HFF-Myc (cell line): ENCODE data around the gene HNRNPA1L2.
"Not testable (repeated sequence)": the region's sequence is repeated elsewhere in the genome, so short reads cannot be mapped to it uniquely, and the experiment has no call there.

ENCODE experiments used
- DNase-seq: peaks from one replicate; pipeline ENCODE4 v3.0.0-alpha.2; 2011; ENCODE audit warnings: low read depth; ENCODE audit errors: extremely low read depth
- H3K4me3 ChIP-seq: replicated peaks from 2 replicates; pipeline ENCODE4 v1.5.1; 2011; ENCODE audit warnings: low read depth, mild to moderate bottlenecking, control low read depth, low read length
- TF ChIP-seq, protein P1 (sequence below): IDR thresholded peaks from 2 replicates; pipeline ENCODE4 v1.5.1; 2012; ENCODE audit warnings: mild to moderate bottlenecking, low read depth, low read length, control low read depth; ENCODE audit errors: missing control alignments

The HNRNPA1L2 gene

GRCh38 chr13:52665325-52665724 lies 23.1 kb downstream of the HNRNPA1L2 start:
- TF ChIP-seq, protein P1, sequence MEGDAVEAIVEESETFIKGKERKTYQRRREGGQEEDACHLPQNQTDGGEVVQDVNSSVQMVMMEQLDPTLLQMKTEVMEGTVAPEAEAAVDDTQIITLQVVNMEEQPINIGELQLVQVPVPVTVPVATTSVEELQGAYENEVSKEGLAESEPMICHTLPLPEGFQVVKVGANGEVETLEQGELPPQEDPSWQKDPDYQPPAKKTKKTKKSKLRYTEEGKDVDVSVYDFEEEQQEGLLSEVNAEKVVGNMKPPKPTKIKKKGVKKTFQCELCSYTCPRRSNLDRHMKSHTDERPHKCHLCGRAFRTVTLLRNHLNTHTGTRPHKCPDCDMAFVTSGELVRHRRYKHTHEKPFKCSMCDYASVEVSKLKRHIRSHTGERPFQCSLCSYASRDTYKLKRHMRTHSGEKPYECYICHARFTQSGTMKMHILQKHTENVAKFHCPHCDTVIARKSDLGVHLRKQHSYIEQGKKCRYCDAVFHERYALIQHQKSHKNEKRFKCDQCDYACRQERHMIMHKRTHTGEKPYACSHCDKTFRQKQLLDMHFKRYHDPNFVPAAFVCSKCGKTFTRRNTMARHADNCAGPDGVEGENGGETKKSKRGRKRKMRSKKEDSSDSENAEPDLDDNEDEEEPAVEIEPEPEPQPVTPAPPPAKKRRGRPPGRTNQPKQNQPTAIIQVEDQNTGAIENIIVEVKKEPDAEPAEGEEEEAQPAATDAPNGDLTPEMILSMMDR, result peak; percentile 29
- peak; percentile 7 for DNase-seq
- no peak overlapping the region for H3K4me3 ChIP-seq

- H3K4me3 ChIP-seq, result no peak overlapping the region
- TF ChIP-seq, protein P1, result no peak
- DNase-seq, result no peak
Observed at GRCh38 chr13:52669677-52670076, 27.4 kb downstream of the HNRNPA1L2 start.

GRCh38 chr13:52670726-52671125 lies 28.5 kb downstream of the HNRNPA1L2 start:
- no peak for DNase-seq
- H3K4me3 ChIP-seq, result no peak overlapping the region
- TF ChIP-seq, protein P1, result no peak

DNA sequence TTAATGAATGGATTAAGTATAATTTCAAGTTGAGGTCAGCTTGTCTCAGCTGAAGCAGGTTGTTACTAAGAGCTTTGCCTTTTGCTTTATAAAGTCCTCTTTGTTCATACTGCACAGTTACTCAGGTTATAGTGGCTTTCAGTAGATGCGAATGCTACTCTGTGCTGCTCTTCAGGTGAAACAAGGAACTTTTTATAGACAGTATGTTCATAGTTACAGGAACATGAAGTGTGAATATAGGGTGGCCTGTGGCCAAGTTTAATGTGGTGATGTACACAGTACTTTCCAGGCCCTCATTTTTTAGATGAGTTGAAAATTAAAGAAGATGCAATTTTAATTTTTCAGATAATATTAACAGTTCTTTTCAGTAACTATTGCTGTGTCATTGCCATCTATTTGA lies 31.2 kb downstream of the HNRNPA1L2 start:
- no peak for DNase-seq
- TF ChIP-seq, protein P1, result no peak
- H3K4me3 ChIP-seq, result no peak overlapping the region

DNA sequence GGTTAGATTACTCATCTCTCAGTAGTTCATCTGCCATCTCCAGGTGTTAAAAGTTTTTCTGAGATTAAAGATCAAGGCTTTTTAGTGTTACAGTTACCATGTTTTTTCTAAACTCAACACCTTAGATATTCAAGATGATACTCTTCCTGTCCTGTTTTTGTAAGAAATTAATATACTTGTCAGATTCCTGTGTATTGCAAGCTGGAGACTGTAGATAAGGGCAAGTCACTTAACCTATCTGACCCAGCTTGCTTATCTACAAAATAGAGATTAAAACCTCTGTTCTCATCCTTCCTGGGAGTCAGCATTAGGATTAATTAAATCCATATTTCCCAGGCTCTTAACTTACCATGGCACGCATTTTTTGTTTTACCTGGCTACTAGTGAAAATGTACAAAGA lies 35.6 kb downstream of the HNRNPA1L2 start:
- TF ChIP-seq, protein P1, result no peak
- no peak overlapping the region for H3K4me3 ChIP-seq
- no peak for DNase-seq

GRCh38 chr13:52685806-52686205 lies 43.6 kb downstream of the HNRNPA1L2 start:
- DNase-seq, H3K4me3 ChIP-seq: not testable (repeated sequence)

GRCh38 chr13:52686376-52686775 lies 44.1 kb downstream of the HNRNPA1L2 start:
- TF ChIP-seq, protein P1, result no peak
- H3K4me3 ChIP-seq, result no peak overlapping the region
- no peak for DNase-seq
